HPDE6-E6E7 (cell line): Measurements from ENCODE around the gene ERI3.

Experiments
- DNase-seq: peaks from one replicate; pipeline ENCODE4 v3.0.0; 2011; ENCODE audit warnings: missing footprints; ENCODE audit errors: extremely low spot score

ERI3 gene

DNA sequence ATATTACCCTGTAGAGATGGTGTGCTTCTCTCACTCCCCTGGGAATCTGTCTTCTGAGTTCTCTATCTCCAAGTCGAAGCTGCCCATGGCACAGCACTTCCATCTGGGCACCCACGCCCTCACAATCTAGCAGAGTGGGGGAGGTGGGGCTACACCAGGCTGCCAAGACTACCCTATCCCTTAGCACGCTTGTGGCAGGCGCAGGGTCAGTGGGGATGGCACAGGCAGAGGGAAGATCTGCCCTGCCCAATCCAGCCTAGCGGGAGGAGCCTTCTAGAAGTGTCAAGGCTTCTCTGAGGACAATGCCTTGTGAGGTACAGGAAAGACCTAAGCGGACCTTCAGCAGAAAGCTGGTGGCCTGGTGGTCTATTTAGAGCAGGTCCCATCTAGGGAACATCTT, 92.6 kb downstream of the ERI3 start:
- DNase-seq: no peak

- DNase-seq: no peak
These were observed 93.1 kb downstream of the ERI3 start for GRCh38 chr1:44261962-44262361.

GRCh38 chr1:44261171-44261817, 93.8 kb downstream of the ERI3 start:
- no peak for DNase-seq

DNA sequence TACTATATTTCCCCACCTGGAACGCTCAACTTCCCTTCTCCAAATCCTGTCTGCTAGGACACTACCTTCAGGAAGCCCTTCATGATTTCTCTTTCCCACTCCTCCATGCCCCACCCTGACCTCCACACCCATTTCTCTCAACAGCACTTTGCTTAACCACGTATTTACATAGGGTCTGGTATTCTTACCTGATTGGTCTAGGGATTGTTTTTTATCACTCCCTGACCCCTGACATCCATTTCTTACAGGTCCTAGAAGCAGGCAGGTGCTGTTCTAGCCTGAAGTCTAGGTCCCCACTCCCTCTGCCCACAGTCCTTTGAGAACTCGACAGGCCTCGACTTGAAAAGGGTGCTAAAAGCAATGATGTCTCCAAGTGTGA, 94.3 kb downstream of the ERI3 start:
- DNase-seq: no peak

DNA sequence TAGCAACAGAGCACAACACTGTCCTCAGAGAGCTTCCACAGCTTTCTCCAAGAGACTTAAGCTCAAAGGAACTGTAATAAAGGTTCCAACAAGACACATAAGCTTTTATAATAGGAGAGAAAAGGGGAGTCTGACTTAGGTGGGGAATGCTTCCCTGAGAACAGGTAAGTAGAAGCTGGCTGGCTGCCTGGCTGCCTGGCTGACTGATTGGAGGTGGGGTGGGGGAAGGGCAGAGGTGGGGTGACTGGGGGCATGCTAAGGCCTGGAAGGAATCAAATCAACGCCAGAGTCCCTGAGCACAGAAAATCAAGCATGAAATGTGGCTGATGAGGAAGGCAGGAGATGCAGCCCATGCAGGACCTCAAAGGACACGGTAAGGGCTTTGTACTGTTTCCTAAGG, 96.0 kb downstream of the ERI3 start:
- DNase-seq: no peak

- no peak for DNase-seq
These were observed 98.1 kb downstream of the ERI3 start for GRCh38 chr1:44256762-44257554.

- no peak for DNase-seq
These were observed 100.6 kb downstream of the ERI3 start for GRCh38 chr1:44254392-44254910.

DNA sequence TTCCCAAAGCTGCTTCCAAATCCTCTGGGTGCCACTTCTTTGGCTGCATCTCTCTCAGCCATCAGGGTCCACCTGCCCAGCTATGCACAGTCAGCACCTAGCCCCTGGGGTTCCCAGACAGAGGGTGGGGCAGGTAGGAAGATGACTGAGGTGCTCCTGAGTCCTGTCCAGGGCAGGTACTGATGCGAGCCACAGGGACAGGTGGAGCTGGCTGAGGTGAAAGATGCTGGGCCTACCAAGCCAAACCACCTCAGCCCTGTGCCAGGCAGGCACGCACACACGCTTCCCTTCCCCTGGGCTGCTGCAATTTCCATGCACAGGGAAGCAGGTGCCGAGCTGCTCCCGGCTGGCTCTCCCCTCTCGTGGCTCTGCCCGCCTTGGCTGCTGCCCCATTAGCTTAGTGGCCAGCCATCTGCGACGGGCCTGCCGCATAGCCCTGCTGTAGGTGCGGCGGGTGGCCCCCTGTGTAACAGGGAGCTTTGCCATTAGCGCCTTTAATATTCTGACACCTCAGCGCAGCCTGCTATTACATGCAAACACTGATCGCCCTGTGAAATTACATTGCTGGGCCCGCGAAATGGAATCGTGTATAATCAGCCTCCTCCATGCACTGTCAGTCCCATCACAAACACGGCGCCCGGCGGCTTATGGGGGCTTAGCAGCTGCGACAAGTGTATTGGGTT, 102.9 kb downstream of the ERI3 start:
- no peak for DNase-seq

GRCh38 chr1:44251486-44251885, 103.6 kb downstream of the ERI3 start:
- DNase-seq: no peak

- no peak for DNase-seq
These were observed 104.8 kb downstream of the ERI3 start for GRCh38 chr1:44250068-44250781.

GRCh38 chr1:44249543-44249942, 105.5 kb downstream of the ERI3 start:
- DNase-seq: no peak

DNA sequence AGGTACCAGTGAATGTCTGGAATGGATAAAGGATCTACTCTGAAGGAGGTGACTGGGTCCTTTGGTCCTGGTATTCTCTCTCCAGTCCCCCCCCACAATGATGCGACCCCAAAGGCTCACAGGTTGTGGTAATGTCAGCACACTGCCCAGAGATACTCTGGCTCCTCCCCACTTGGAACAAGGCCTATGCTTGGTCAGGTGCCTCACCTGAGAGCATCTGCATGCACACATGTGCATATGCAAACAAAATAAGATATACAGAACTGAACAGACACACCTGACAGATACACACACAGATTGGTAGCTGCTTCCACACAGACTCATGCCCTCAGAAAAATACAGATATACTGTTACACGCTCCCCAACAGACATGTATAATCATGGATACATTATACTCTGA, 108.3 kb downstream of the ERI3 start:
- DNase-seq: no peak

DNA sequence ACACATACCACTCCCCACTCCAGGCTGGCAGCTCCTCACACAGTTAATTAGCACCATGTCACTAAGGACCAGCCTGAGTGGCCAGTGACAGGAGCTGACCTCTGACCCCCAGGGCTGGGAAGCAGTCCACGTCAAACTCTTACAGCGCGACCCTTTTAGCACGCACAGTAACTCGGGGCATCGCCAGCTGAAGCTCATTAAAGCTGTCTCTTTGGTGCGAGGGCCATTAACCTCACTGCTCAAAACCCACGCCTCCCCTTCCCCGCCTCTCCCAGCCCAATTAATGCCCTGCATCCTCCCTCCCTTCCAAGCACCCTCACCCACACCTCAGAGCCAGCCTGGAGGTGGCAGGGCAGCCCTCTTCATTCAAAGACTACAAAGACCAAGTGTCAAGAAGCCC, 110.1 kb downstream of the ERI3 start:
- no peak for DNase-seq

GRCh38 chr1:44243782-44244495, 111.1 kb downstream of the ERI3 start:
- no peak for DNase-seq

DNA sequence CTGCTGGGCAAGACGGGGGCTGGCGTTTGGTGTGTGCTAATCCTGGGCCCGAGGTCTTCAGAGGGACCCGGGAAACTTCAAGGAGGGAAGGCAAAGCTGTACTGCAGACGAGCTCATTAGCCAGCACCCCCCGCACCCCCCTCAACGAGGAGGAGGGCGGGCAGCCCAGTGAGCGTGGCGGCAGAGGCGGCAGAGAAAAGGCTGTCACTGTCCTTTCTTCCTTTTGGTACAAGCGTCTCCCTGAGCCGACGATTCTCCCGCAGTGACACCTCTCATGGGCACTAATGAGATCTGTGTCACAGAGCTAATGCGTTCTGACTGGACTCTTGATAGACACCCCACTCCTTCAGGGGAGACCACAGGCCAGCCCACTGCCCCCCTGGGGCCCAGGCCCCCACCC, 112.3 kb downstream of the ERI3 start:
- DNase-seq: no peak

DNA sequence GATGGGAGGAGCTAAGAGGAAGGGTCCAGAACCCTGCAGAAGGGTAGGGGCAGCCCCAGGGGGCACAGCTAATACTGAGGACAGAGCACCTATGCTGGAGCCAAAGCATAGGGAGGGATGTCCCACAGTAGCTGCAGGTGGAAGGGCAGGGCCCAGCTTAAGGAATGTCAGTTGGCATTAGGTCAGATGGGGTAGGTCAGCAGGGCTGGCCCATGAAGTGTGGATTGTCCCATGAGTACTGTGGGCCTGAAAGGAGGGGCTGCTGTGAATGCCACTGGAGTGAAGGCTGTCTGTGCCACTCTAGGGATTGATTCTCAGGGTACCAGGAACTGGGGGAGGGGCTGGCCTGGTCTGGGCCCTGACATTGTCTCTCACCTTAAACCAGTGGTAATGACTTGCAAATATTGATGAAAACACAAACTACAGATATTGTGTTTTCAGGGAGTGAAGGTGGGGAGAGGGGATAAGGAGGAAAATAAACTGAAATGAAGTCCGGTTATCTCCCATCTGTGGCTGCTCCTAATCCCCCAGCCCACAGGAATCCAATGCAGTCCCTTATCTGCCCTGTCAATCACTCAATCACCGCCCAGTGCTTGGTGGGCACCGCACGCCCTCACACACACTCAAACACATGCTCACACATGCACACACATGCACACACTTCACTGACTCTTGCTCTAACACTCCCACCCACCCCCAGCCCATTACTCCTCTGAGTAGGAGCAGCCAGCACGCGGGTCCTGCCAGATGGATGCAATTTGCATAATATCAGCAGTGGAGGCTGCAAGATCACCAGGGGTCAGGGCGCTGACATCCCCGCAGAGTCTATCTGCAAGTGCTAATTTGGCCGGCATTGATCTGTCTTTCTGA, 114.0 kb downstream of the ERI3 start:
- DNase-seq: no peak

DNA sequence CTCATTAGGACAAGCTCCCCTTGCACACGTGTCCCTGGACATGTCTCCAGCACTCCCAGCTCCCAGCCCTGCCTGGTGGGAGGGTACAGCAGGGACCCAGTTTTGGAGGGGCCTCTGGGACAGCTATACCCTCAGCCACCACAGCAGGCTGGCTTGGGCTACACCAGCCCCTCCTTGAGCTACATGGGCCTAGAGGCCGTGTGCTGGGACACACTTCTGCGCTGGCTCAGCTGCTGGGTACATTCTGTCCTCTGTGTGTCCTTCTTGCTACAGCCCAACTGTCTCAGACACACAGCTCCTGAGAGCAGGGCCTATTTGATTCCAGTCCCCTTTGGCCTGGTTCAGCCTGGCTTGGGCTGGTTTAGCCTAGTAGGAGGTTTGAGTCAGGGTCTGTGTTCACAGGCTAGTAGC, 115.1 kb downstream of the ERI3 start:
- no peak for DNase-seq

GRCh38 chr1:44239331-44239960, 115.6 kb downstream of the ERI3 start:
- peak; percentile 11 for DNase-seq

- DNase-seq: no peak
These were observed 116.4 kb downstream of the ERI3 start for GRCh38 chr1:44238660-44239059.
